NCI-H2081 treated with DMSO at 0.1 percent for 48 hours (cell line): ENCODE measurements around the gene AFAP1.

Experiments
- DNase-seq: peaks from one replicate; lab custom pipeline; 2025; lab: John Stamatoyannopoulos, UW

AFAP1 gene

GRCh38 chr4:7915875-7916242 is 23.8 kb downstream of the AFAP1 start:
- DNase-seq: no peak

- no peak for DNase-seq
Observed at GRCh38 chr4:7912826-7913225, 26.8 kb downstream of the AFAP1 start.

GRCh38 chr4:7910952-7911578 is 28.6 kb downstream of the AFAP1 start:
- DNase-seq: no peak

GRCh38 chr4:7910263-7910896 is 29.3 kb downstream of the AFAP1 start:
- no peak for DNase-seq

- no peak for DNase-seq
Observed at GRCh38 chr4:7909463-7910262, 30.0 kb downstream of the AFAP1 start.

GRCh38 chr4:7908668-7909067 is 31.0 kb downstream of the AFAP1 start:
- no peak for DNase-seq

GRCh38 chr4:7907142-7907541 is 32.5 kb downstream of the AFAP1 start:
- DNase-seq: no peak

GRCh38 chr4:7906171-7906701 is 33.4 kb downstream of the AFAP1 start:
- DNase-seq: no peak

- DNase-seq: no peak
Observed at GRCh38 chr4:7904952-7905915, 34.4 kb downstream of the AFAP1 start.

GRCh38 chr4:7903791-7904516 is 35.7 kb downstream of the AFAP1 start:
- DNase-seq: no peak

GRCh38 chr4:7902826-7903225 is 36.8 kb downstream of the AFAP1 start:
- DNase-seq: no peak

- DNase-seq: no peak
Observed at GRCh38 chr4:7902101-7902553, 37.5 kb downstream of the AFAP1 start.

GRCh38 chr4:7901311-7901885 is 38.3 kb downstream of the AFAP1 start:
- no peak for DNase-seq

GRCh38 chr4:7900334-7900909 is 39.2 kb downstream of the AFAP1 start:
- no peak for DNase-seq

- DNase-seq: no peak
Observed at GRCh38 chr4:7899184-7899869, 40.3 kb downstream of the AFAP1 start.

GRCh38 chr4:7898385-7898784 is 41.3 kb downstream of the AFAP1 start:
- DNase-seq: no peak

GRCh38 chr4:7897811-7898210 is 41.9 kb downstream of the AFAP1 start:
- no peak for DNase-seq

GRCh38 chr4:7894677-7895181 is 44.9 kb downstream of the AFAP1 start:
- no peak for DNase-seq

GRCh38 chr4:7894098-7894676 is 45.5 kb downstream of the AFAP1 start:
- DNase-seq: no peak
